Liver (tissue), 9 donors: Measurements from ENCODE around the gene ZNF423. TPM values are rescaled to one million over a fixed set of nuclear protein-coding genes. Genes with fewer than 3 reads are reported as not detected.

ENCODE experiments used
- DNase-seq: peaks from one replicate; pipeline ENCODE4 v3.0.0-alpha.2; 2017; ENCODE audit warnings: low spot score
- H3K27ac ChIP-seq, 2 donors: one replicate each; pipeline ENCODE4 v1.7.0; 2013; ENCODE audit warnings: inconsistent platforms in 2 of 2, low read length in 2 of 2, control low read depth in 1 of 2, low read depth in 1 of 2, mild to moderate bottlenecking in 1 of 2
- H3K27me3 ChIP-seq, 4 donors: one replicate each; pipeline versions ENCODE4 v1.6.1 to v1.7.0; 2013; ENCODE audit warnings: low read length in 3 of 4, inconsistent platforms in 1 of 4, mild to moderate bottlenecking in 1 of 4, moderate library complexity in 1 of 4; ENCODE audit not compliant: control insufficient read depth in 4 of 4, insufficient read depth in 4 of 4
- H3K36me3 ChIP-seq, 4 donors: one replicate each; pipeline versions ENCODE4 v1.6.1 to v1.7.0; 2013; ENCODE audit warnings: low read length in 3 of 4, mild to moderate bottlenecking in 3 of 4, low read depth in 1 of 4, moderate library complexity in 1 of 4; ENCODE audit not compliant: control insufficient read depth in 4 of 4, insufficient read depth in 3 of 4
- H3K4me1 ChIP-seq, 4 donors: one replicate each; pipeline versions ENCODE4 v1.6.1 to v1.7.0; 2013; ENCODE audit warnings: low read length in 3 of 4, mild to moderate bottlenecking in 3 of 4, moderate library complexity in 1 of 4; ENCODE audit not compliant: control insufficient read depth in 4 of 4, insufficient read depth in 4 of 4
- H3K4me3 ChIP-seq, 3 donors: one replicate each; pipeline versions ENCODE4 v1.6.1 to v1.7.0; 2013; ENCODE audit warnings: low read length in 3 of 3, control low read depth in 1 of 3, low read depth in 1 of 3, mild to moderate bottlenecking in 1 of 3
- H3K9ac ChIP-seq, 2 donors: one replicate each; pipeline ENCODE4 v1.7.0; 2013; ENCODE audit warnings: low read length in 2 of 2, mild to moderate bottlenecking in 2 of 2, moderate library complexity in 2 of 2, control low read depth in 1 of 2, low read depth in 1 of 2
- H3K9me3 ChIP-seq, 4 donors: one replicate each; pipeline versions ENCODE4 v1.6.1 to v1.7.0; 2013; ENCODE audit warnings: low read length in 3 of 4; ENCODE audit not compliant: control insufficient read depth in 4 of 4
- ATF3 ChIP-seq: IDR thresholded peaks from 2 replicates; pipeline ENCODE4 v1.6.1; 2016; ENCODE audit warnings: antibody characterized with exemption
- CTCF ChIP-seq: fragments of 150-350 bp; IDR thresholded peaks from 2 replicates; pipeline ENCODE4 v1.5.1; 2017; ENCODE audit warnings: improper control_type of control experiment, low read depth, low read length; ENCODE audit not compliant: missing input control
- EGR1 ChIP-seq, 2 donors: IDR thresholded peaks; 2 replicates each; pipeline ENCODE4 v1.6.1; 2016 to 2018; ENCODE audit warnings: antibody characterized with exemption in 2 of 2, low read depth in 2 of 2
- FOXA1 ChIP-seq: IDR thresholded peaks from 2 replicates; pipeline ENCODE4 v1.6.1; 2016; ENCODE audit warnings: antibody characterized with exemption
- FOXA2 ChIP-seq: IDR thresholded peaks from 2 replicates; pipeline ENCODE4 v1.6.1; 2016; ENCODE audit warnings: antibody characterized with exemption
- GABPA ChIP-seq, 2 donors: IDR thresholded peaks in 1 of 2; conservative IDR thresholded peaks in 1 of 2; 2 replicates each; pipeline ENCODE4 v1.6.1; 2016; ENCODE audit warnings: antibody characterized with exemption in 2 of 2, mild to moderate bottlenecking in 1 of 2, moderate library complexity in 1 of 2
- HNF4G ChIP-seq: IDR thresholded peaks from 2 replicates; pipeline ENCODE4 v1.6.1; 2016; ENCODE audit warnings: antibody characterized with exemption
- JUND ChIP-seq, 2 donors: IDR thresholded peaks; 2 replicates each; pipeline ENCODE4 v1.6.1; 2016; ENCODE audit warnings: antibody characterized with exemption in 2 of 2
- MAX ChIP-seq: IDR thresholded peaks from 2 replicates; pipeline ENCODE4 v1.6.1; 2016; ENCODE audit warnings: antibody characterized with exemption
- NR2F2 ChIP-seq: IDR thresholded peaks from 2 replicates; pipeline ENCODE4 v1.6.1; 2016; ENCODE audit warnings: antibody characterized with exemption
- RAD21 ChIP-seq, 2 donors: IDR thresholded peaks; 2 replicates each; pipeline ENCODE4 v1.6.1; 2016; ENCODE audit warnings: antibody characterized with exemption in 2 of 2, mild to moderate bottlenecking in 2 of 2
- RXRA ChIP-seq, 2 donors: IDR thresholded peaks; 2 replicates each; pipeline ENCODE4 v1.6.1; 2017 to 2018; ENCODE audit warnings: antibody characterized with exemption in 2 of 2, mild to moderate bottlenecking in 1 of 2
- SP1 ChIP-seq: IDR thresholded peaks from 2 replicates; pipeline ENCODE4 v1.6.1; 2018; ENCODE audit warnings: antibody characterized with exemption, mild to moderate bottlenecking
- TAF1 ChIP-seq: conservative IDR thresholded peaks from 2 replicates; pipeline ENCODE4 v1.6.1; 2016; ENCODE audit warnings: antibody characterized with exemption, mild to moderate bottlenecking
- YY1 ChIP-seq: IDR thresholded peaks from 2 replicates; pipeline ENCODE4 v1.6.1; 2016; ENCODE audit warnings: antibody characterized with exemption, mild to moderate bottlenecking
- ZBTB33 ChIP-seq: IDR thresholded peaks from 2 replicates; pipeline ENCODE4 v1.6.1; 2016; ENCODE audit warnings: antibody characterized with exemption
- WGBS: extraction: QIAGEN DNeasy Blood & Tissue Kit; methylation state at CpG from one replicate; pipeline ENCODE4 v1.1.7; 2013; 5-methylcytosine and 5-hydroxymethylcytosine counted together
- polyA plus RNA-seq, 2 donors: library from polyadenylated mRNA; stranded (reverse) in 1 of 2; unstranded in 1 of 2; fragments of 200-250 nt in 1 of 2; fragments of >200 nt in 1 of 2; fragmentation: Nextera tagmentation in 1 of 2; extraction: Ambion mirVana in 1 of 2; gene quantifications; one replicate each; pipeline versions ENCODE4 v1.2.1 to v1.2.3, GENCODE V29; 2013 to 2015
- total RNA-seq, 2 donors: library from RNA; depleted of rRNA; stranded (reverse); fragments of >200 nt; gene quantifications; one replicate each; pipeline ENCODE4 v1.2.3, GENCODE V29; 2014
- donor health status: healthy.
- donor health status: healthy.
- donor health status: healthy.
- donor health status: healthy.
- donor health status: healthy.

Gene ZNF423
- total and polyA plus RNA-seq, 4 donors, result 0.24 to 1.6 (median 0.39) TPM

- TF ChIP-seq FOXA1 (no peak), NR2F2 (no peak), EGR1 (IDR thresholded peaks at IDR 0.05; ENCODE audit: low read depth in 2 of 2) (no peak), JUND (IDR thresholded peaks at IDR 0.05) (no peak), CTCF (no peak), GABPA (IDR thresholded peaks at IDR 0.05 in 1 of 2, conservative IDR thresholded peaks at IDR 0.05 in 1 of 2) (no peak)
- no peak for DNase-seq
- Histone ChIP-seq H3K9me3 (no peaks in the 10 kb centered on the region), H3K27me3 (no peaks in the 10 kb centered on the region), H3K4me3 (no peak overlapping the region), H3K9ac (no peak overlapping the region), H3K36me3 (no peaks in the 10 kb centered on the region), H3K27ac (no peak overlapping the region), H3K4me1 (no peaks in the 10 kb centered on the region)
- 86% methylated on average over 12 of the region's 12 CpGs for whole genome bisulfite sequencing
These were observed 184.6 kb downstream of the ZNF423 start for GRCh38 chr16:49671333-49671732.

GRCh38 chr16:49670627-49671026 is 185.3 kb downstream of the ZNF423 start:
- Histone ChIP-seq H3K9ac (no peak overlapping the region), H3K36me3 (no peaks in the 10 kb centered on the region), H3K27me3 (no peaks in the 10 kb centered on the region), H3K4me1 (no peaks in the 10 kb centered on the region), H3K27ac (no peak overlapping the region), H3K4me3 (no peak overlapping the region), H3K9me3 (no peaks in the 10 kb centered on the region)
- TF ChIP-seq RAD21 (IDR thresholded peaks at IDR 0.05) (no peak), RXRA (IDR thresholded peaks at IDR 0.05) (no peak), ATF3 (no peak)
- 82% methylated on average over 13 of the region's 13 CpGs for WGBS
- DNase-seq, result no peak

GRCh38 chr16:49665482-49666230 is 190.3 kb downstream of the ZNF423 start:
- H3K4me1 ChIP-seq, result no peaks in the 10 kb centered on the region
- H3K9me3 ChIP-seq, result no peaks in the 10 kb centered on the region
- no peak overlapping the region for H3K9ac ChIP-seq
- H3K4me3 ChIP-seq, result no peak overlapping the region
- H3K27ac ChIP-seq, result no peak overlapping the region
- 84% methylated on average over 18 of the region's 18 CpGs for WGBS
- H3K36me3 ChIP-seq, result no peaks in the 10 kb centered on the region
- DNase-seq, result no peak
- no peaks in the 10 kb centered on the region for H3K27me3 ChIP-seq
- TF ChIP-seq ATF3 (no peak), YY1 (no peak), RAD21 (IDR thresholded peaks at IDR 0.05) (no peak), CTCF (no peak), HNF4G (no peak), EGR1 (IDR thresholded peaks at IDR 0.05; ENCODE audit: low read depth in 2 of 2) (no peak), TAF1 (no peak), MAX (no peak), ZBTB33 (no peak), NR2F2 (no peak), SP1 (no peak), JUND (IDR thresholded peaks at IDR 0.05) (no peak), GABPA (IDR thresholded peaks at IDR 0.05 in 1 of 2, conservative IDR thresholded peaks at IDR 0.05 in 1 of 2) (no peak), FOXA2 (no peak)
